Uterus (tissue), 2 donors: Measurements from ENCODE around the gene NOL8.

ENCODE experiments used
- CTCF ChIP-seq, 4 experiments: fragments of 200-600 bp in 2 of 4; fragments of 450-650 bp in 2 of 4; sonication (generic) in 2 of 4; IDR thresholded peaks; one replicate each; pipeline ENCODE4 v1.5.1; 2016 to 2019; ENCODE audit warnings: antibody characterized with exemption in 4 of 4, mild to moderate bottlenecking in 2 of 4, moderate library complexity in 1 of 4
- POLR2A ChIP-seq, 2 donors: fragments of 450-650 bp; IDR thresholded peaks; one replicate each; pipeline ENCODE4 v1.6.1; 2016; ENCODE audit warnings: antibody characterized with exemption in 2 of 2, mild to moderate bottlenecking in 1 of 2, moderate library complexity in 1 of 2

GRCh38 chr9:92275541-92275940 lies 49.6 kb downstream of the NOL8 start:
- TF ChIP-seq POLR2A (IDR thresholded peaks at IDR 0.05) (no peak), CTCF (IDR thresholded peaks at IDR 0.05) (peak in 1 of 4 experiments; percentile 6)
